ENCODE data around the gene GRAMD1C.
A peak's percentile ranks its signal among the peaks of the same experiment; 100 is the strongest.
"Not testable (repeated sequence)": the region's sequence is repeated elsewhere in the genome, so short reads cannot be mapped to it uniquely, and the experiment has no call there.

The GRAMD1C gene

DNA sequence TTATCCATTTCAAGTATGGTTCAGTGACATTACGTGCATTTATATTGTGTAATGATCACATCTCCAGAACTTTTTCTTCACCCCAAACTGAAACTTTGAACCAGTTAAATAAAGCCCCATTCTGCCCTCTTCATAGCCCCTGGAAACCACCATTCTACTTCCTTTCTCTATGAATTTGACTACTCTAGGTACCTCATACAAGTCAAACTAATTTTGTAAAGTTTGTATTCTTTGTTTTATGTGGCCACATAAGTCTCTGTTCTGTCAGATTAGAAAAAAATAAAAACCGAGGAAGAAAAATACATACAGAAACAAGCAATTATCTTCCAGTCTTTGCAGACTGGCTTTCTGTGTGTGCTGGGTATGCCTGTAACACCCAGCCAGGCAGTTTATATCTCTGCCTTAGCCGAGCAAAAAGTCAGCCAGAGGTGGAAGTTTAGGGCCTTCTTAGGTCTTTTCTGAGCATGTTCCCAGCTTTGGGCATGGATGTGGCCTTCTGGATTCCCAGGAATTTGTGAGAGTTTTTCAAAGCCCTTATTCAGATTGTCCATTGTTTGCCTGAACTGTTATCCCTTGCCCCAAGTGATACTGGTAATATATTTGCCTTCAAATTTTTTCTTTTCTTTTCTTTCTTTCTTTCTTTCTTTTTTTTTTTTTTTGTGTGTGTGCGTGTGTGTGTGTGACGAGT lies 6.0 kb upstream of the GRAMD1C start:
- peak; percentile 76 for DNase-seq (ENCODE audit: low read depth)
- TF ChIP-seq, protein P1, sequence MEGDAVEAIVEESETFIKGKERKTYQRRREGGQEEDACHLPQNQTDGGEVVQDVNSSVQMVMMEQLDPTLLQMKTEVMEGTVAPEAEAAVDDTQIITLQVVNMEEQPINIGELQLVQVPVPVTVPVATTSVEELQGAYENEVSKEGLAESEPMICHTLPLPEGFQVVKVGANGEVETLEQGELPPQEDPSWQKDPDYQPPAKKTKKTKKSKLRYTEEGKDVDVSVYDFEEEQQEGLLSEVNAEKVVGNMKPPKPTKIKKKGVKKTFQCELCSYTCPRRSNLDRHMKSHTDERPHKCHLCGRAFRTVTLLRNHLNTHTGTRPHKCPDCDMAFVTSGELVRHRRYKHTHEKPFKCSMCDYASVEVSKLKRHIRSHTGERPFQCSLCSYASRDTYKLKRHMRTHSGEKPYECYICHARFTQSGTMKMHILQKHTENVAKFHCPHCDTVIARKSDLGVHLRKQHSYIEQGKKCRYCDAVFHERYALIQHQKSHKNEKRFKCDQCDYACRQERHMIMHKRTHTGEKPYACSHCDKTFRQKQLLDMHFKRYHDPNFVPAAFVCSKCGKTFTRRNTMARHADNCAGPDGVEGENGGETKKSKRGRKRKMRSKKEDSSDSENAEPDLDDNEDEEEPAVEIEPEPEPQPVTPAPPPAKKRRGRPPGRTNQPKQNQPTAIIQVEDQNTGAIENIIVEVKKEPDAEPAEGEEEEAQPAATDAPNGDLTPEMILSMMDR (IDR thresholded peaks at IDR 0.05; ENCODE audit: insufficient read depth, low read depth, low read length, missing control alignments), result no peak
- H3K4me3 ChIP-seq (ENCODE audit: low read depth, low read length), result 0 out of 2 replicates have a peak overlapping the region, but pooled peaks have one; percentile 3

DNA sequence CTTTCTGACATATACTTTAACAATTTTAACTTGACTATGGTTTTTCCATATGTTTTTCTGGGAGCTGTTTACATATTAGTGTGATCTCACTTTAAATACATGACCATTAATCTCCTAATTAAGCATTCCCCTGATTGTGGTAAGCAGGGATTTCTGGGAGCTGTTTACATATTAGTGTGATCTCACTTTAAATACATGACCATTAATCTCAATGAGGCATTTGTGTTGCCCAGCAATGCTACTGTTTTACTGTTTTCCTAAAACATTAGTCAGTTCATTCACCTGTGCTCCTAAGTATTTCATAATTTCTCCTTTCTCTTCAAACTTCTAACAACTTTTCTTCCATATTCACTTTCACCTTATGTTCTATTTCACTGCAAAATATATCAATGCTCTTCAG lies 3.6 kb upstream of the GRAMD1C start:
- DNase-seq (ENCODE audit: low read depth), result no peak
- H3K4me3 ChIP-seq (ENCODE audit: low read depth, low read length), result no peak overlapping the region
- TF ChIP-seq, protein P1 (IDR thresholded peaks at IDR 0.05; ENCODE audit: insufficient read depth, low read depth, low read length, missing control alignments), result no peak

DNA sequence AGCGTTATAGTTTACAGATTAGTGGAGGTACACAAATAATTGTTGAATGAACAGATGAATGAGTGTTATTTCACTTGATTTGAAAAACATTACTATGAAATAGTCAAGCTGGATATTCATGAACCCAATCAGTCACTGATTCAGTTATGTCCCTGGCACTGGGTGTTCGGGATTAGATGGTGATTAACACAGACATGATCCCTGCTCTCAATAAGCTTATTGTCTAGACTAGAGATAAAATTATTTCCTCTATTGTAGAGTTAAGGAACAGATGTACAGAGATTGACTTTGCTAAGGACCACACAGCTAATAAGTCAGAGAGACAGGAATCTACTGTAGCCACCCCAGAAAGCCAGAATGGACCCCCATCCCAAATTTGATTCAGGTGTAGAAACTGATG lies 963 bp downstream of the GRAMD1C start:
- peak overlapping the region; percentile 63; the same call in 1 of the 2 replicates for H3K4me3 ChIP-seq (ENCODE audit: low read depth, low read length)
- DNase-seq (ENCODE audit: low read depth), result no peak
- TF ChIP-seq, protein P1 (IDR thresholded peaks at IDR 0.05; ENCODE audit: insufficient read depth, low read depth, low read length, missing control alignments), result no peak

DNA sequence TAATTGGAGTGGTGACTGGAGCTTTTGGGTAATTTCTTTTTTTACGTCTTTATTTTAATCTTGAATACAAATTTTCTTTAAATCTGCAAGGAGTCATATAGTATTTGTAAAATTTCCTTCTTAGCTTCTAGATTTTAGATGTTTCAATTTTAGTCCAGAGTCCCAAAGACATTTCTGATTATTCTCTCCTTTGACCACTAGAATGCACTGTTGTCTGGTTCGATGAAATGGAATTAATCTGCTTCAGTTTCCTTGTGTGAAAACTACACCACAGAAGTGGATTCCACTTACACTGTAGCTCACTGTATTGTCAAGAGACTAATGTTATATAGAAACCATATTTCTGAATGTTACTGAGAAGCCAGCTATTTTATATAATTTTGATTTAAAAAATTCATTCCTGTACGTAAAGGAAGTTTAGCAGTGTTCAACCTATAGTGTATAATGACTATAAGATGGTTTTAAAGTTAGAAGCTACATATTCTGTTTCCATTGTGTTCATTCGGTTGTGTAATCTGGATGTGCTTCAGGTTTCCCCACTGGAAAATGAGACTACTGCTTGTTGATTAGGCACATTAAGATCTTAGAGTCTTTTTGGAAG lies 6.1 kb downstream of the GRAMD1C start:
- TF ChIP-seq, protein P1 (IDR thresholded peaks at IDR 0.05; ENCODE audit: insufficient read depth, low read depth, low read length, missing control alignments), result peak; percentile 46
- peak; percentile 41 for DNase-seq (ENCODE audit: low read depth)

DNA sequence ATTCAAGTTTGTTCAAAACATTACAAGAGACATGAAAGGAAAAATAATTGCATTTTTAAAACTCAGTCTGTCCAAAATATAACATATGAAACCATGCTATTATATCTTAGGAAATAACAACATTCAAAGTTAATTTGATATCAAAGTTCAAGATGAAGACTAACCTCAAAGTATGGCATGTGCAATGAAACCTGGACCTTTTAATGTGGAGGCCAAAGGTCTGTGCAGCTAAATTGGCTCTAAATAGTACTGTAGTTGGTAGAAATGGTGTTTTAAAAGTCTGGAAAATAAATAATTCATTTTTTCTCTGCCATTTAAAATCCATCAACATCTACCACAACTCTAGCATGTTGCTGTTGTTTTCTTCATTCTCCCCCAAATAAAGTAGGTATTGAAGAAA lies 8.7 kb downstream of the GRAMD1C start:
- TF ChIP-seq, protein P1 (IDR thresholded peaks at IDR 0.05; ENCODE audit: insufficient read depth, low read depth, low read length, missing control alignments), result no peak

More for the DNA sequence above, 6.1 kb downstream of the GRAMD1C start:
- no peak overlapping the region for H3K4me3 ChIP-seq (ENCODE audit: low read depth, low read length)

DNA sequence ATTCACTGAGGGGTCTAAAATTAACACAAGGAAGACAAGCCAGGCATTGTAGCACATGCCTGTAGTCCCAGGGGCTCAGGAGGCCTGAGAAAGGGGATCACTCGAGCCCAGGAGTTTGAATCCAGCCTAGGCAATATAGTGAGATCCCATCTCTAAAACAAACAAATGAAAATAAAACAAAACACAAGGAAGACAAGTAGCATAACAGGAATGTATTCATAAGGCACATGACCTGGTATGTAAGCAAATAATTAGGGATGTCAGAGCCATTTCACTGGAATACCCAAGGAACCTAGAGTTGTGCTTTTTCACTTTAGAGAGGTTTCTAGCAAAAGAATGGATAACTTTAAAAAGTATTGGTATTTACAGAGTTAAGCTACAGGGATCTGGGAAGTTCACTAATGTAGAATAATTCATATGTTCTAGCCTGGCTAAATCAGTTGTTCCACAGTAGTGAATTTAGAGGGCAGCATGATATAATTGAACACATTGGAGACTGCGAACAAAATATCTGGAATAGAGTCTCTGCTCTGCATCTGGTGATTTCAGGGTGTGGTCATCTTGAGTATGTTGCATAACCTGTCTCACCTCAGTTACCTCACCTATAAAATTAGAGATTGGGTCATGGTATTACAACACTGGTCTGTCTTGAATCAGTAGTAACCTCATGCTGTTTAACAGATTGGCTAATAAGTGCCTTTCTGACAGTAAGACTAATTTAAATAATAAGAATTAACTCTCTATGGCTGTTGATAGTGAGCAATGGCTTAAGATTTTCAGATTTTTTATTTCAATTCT lies 9.3 kb downstream of the GRAMD1C start:
- DNase-seq (ENCODE audit: low read depth), result no peak
- H3K4me3 ChIP-seq (ENCODE audit: low read depth, low read length), result no peak overlapping the region
- TF ChIP-seq, protein P1 (IDR thresholded peaks at IDR 0.05; ENCODE audit: insufficient read depth, low read depth, low read length, missing control alignments), result no peak

More for the DNA sequence above, 8.7 kb downstream of the GRAMD1C start:
- no peak for DNase-seq (ENCODE audit: low read depth)
- H3K4me3 ChIP-seq (ENCODE audit: low read depth, low read length), result no peak overlapping the region

DNA sequence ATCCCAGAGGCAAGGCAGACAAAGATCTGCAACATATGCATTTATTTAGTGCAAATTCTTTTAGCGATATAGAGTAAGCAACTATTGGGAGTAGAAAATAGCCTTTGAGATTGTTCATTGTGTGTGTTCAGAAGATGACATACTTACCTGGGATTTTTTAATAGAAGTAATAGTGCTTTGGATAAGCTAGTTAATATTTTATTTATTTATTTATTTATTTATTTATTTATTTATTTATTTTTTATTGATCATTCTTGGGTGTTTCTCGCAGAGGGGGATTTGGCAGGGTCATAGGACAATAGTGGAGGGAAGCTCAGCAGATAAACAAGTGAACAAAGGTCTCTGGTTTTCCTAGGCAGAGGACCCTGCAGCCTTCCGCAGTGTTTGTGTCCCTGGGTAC lies 10.5 kb downstream of the GRAMD1C start:
- H3K4me3 ChIP-seq (ENCODE audit: low read depth, low read length); DNase-seq (ENCODE audit: low read depth): not testable (repeated sequence)

DNA sequence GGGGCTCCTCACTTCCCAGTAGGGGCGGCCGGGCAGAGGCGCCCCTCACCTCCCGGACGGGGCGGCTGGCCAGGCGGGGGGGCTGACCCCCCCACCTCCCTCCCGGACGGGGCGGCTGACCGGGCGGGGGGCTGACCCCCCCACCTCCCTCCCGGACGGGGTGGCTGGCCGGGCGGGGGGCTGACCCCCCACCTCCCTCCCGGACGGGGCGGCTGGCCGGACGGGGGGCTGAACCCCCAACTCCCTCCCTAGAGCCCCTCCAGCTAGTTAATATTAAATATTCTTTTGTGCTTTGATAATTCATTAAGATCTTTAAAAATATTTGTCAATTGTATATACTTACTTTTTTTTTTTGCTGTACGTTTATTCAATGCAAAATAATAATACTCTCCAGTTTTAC lies 11.3 kb downstream of the GRAMD1C start:
- not testable (repeated sequence) for DNase-seq (ENCODE audit: low read depth); H3K4me3 ChIP-seq (ENCODE audit: low read depth, low read length)

DNA sequence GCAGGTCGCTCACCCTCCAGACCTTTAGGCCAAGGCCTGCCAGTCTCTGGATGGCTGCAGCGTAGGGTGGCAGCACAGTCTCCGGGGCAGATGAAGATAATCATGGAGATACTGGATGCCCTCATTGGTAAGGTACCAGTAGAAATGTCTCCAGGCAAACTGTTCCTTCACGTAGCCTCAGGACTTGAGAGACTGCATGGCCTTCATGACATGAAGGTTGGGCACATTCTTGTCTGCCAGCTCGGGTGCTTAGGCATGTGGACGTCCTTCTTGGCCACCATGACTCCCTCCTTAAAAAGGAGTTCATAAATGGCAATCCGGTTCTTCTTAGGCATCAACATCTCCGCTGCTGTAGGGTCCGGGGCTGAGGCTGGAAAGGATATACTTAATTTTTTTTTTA lies 11.8 kb downstream of the GRAMD1C start:
- H3K4me3 ChIP-seq (ENCODE audit: low read depth, low read length); DNase-seq (ENCODE audit: low read depth): not testable (repeated sequence)
